ENCODE measurements around the gene CAMTA1.

CAMTA1 gene

DNA sequence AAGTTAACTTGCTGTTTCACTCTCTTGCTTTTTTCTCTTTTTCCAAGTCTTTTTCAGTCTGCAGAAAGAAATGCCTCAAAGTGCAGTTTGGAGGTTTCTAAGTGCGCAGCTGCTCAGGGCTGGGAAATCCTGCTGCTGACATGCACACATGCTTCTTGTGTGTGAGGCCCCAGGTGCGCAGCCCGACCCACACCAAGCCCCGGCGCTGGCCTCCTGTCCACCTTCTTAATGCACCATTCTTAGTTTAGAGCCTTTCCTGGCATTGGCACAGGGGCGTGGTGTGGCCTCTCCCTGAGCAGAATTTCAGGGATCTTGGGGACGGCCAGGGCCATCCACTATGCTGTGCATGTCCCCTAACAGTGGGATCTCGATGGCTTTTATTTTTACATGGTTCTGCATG is 315.2 kb downstream of the CAMTA1 start:
- DNase-seq (ENCODE audit: low read depth in 3 of 3, low spot score in 1 of 3): no peak

DNA sequence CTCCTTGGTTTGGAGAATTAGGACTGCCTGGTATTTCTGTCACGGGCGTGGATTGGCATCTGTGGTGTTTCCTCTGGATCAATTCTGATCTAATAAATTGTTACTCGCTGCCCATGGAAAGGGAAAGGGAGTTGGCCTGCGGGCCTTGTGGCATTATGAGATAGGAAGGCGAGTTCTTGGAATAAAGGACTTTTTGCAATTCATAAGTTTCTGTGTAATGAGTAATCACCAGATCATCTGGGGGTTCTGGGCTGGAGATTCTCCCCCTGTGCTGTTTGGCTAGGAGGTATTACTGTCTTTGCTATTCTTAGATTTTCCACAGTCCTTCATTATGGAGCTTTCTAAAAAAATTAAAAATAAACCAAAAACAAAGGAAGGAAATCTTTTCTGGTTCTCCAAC is 315.9 kb downstream of the CAMTA1 start:
- DNase-seq (ENCODE audit: low read depth in 3 of 3, low spot score in 1 of 3): no peak

DNA sequence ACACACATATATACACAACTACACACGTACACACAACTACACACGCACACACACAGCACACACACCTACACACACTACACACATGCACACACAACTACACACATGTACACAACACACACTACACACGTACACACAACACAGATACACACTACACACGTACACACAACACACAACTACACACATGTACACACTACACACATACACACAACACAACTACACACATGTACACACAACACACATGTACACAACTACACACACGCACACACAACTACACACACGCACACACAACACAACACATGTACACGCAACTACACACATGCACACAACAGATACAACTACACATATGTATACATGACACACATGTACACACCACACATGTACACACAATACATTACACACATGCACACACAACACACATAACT is 318.1 kb downstream of the CAMTA1 start:
- DNase-seq (ENCODE audit: low read depth in 3 of 3, low spot score in 1 of 3): no peak

DNA sequence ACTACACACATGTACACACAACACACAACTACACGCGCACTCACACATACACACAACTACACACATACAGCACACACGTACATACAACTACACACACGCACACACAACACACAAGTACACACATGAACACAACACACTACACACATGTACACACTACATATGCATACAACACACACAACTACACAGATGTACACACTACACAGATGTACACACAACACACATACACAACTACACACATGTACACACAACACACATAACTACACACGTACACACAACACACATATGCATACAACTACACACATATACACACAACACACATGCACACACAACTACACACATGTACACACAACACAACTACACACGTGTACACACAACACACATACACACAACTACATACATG is 318.6 kb downstream of the CAMTA1 start:
- no peak for DNase-seq (ENCODE audit: low read depth in 3 of 3, low spot score in 1 of 3)

DNA sequence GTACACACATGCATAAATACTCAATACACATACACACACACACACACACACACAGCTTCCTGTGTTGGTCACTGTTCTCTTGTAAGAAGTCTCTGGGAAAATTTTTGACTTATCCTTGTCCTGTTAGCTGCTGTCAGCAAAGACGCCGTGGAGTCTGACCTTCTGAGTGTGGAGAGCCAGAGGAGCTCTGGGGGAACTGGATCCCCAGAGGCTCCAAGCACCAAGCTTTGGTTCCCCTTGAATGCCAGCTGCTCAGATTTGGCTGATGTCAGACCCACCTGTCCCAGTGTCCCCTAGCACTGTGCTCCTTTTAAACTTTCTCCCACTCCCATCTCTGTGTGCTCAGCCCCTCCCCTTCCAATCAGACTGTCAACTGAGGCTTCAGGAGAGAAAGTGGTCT is 319.1 kb downstream of the CAMTA1 start:
- DNase-seq (ENCODE audit: low read depth in 3 of 3, low spot score in 1 of 3): no peak

DNA sequence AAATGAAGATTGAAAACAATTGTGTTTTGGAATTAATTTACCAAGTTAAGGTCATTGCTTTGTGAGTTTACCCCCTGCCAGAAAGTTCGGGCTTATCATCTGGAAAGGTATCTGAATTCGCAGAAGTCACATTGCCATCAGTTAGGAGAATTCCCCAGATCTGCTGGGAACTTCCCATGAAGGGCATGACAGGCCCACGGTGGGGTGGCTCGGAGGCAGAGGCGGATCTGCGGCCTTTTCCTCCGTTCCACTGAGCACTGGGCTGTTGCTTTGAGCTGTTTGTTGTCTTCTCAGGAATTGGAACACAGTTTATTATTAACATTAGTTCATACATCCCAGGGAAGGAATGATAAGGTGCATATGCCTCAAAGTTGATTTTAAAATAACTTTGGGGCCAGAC is 320.0 kb downstream of the CAMTA1 start:
- DNase-seq (ENCODE audit: low read depth in 3 of 3, low spot score in 1 of 3): no peak

DNA sequence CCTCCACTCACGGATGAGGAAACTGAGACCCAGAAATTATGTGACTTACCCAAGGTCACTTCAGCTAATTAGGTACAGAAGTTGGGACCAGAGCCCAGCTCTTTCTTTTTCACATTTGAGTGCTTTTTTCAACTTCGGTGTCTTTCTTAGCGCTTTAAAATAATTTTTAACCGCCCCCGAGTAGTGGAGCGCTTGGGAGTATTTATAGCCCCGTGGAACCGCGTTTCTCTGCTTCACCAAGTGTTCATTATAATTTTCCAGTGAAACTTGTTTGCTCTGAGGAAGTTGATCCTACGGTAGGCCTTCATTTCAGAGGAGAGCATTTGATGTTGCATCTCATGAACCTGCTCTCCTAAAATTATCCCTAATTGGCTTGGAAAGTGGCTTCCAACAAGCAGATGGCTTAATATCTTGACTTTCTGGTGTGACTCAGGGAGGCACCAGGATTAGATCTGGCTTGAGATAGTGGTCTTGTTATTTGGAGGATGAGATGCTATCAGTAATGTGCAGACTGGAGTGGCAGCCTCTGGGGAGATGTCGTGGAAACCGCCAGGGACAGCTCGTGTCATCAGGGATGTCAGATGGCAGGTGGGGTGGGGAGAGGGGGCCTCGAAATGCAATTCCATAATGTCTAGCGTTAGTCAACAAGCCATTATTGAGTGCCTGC is 321.3 kb downstream of the CAMTA1 start:
- DNase-seq (ENCODE audit: low read depth in 3 of 3, low spot score in 1 of 3): no peak

DNA sequence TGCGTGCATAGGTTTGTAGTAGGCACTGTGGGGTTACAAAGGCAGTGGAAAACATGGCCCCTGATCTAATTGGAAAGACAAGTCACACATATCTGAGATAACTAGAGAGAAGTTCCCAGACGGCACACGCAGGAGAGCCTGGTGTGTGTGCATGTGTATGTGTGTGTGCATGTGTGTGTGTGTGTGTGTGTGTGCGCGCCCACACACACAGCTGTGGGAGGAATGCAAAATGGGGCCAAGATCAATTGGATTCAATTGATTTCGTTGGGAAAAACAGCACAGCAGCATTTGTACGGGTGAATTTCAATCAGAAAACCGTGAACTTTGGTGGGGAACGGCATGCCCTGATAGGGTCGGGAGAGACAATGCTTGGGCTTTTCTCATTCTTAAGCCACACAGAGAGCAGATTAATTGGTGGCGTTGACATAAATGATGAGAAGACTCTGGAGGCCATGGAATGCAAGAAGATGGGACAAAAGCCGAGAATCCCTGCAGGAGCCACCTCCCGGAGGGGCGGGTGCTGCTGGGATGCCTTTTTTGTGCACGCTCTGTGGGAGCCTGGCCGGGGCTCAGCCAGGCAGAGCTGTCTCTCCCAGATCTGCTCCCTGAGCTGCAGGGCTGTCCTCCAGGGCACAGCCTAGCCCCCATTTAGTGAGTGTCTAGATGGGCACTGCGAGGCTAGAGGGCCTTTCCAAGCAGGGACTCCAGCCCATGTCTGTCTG is 322.0 kb downstream of the CAMTA1 start:
- no peak for DNase-seq (ENCODE audit: low read depth in 3 of 3, low spot score in 1 of 3)

DNA sequence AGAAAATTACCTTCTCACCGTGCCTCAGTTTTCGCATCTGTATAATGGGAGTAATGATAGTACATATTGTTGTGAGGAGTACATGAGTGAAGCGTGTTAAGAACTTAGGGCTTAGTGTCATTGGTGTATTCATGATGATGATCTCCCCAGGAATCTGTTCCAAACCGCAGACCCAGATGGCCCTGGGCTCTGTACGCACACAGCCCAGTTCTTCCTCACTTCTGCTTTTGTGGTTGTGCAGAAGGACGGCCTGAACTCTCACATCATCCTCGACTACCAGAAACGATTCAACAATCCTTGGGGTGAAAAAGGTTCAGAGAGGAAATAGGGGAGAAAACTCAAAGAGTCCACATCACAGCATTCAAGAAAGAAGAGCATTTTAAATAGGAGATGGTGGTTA is 323.0 kb downstream of the CAMTA1 start:
- DNase-seq (ENCODE audit: low read depth in 3 of 3, low spot score in 1 of 3): no peak

DNA sequence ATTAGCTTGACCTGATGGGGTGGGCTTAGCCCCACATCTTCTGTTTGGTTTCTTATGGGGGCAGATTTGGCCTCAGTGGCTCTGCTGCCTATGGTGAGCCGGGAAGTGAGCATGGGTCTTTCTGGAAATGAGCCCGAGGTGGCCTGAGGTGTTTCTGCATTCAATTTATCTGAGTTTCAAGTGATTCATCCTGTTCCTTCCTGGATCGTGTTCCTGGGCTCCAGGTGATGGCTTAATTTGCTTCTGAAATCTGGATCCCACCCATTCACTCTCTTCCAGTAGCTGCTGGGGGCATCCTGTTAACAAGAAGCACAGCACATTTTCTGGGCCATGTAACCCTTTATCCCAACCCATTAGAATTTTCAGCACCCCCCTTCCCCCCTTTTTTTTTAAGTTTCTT is 324.6 kb downstream of the CAMTA1 start:
- DNase-seq (ENCODE audit: low read depth in 3 of 3, low spot score in 1 of 3): no peak

DNA sequence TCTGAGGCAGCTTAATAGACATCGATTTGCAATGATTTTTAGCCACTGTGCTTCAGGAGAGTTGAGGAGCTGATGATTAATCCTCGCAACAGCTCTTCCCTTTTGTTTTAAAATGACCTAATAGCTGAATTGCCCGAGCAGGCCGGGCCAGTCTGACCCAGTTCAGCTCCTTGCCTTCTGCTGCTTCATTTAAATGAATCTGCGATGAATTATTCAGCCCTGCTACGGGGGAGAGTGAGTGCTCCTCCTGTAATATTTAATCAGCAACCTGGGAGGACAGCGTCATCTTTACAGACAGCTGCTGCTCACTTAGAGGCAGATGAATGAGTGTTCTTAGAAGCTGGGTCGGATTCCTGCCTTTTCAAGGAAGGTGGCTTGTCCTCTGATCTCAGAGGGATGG is 325.1 kb downstream of the CAMTA1 start:
- no peak for DNase-seq (ENCODE audit: low read depth in 3 of 3, low spot score in 1 of 3)

DNA sequence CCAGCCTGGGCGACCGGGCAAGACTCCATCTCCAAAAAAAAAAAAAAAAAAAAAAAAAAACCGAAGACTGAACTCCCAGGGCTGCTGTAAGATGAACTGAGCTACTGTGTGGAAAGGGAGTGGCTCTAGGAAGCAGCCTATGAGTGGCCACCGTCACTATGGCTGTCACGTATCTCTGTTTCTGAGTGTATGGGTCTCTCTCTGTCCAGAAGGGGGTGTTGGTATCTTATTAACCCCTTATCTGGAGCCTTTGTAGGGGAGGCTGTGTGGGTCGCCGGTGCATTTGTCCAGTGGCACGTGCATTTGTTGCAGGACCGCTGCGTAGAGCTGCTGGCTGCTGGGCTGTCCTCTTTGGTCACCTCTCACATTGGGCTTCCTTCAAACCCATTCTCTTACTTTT is 326.6 kb downstream of the CAMTA1 start:
- DNase-seq (ENCODE audit: low read depth in 3 of 3, low spot score in 1 of 3): no peak

DNA sequence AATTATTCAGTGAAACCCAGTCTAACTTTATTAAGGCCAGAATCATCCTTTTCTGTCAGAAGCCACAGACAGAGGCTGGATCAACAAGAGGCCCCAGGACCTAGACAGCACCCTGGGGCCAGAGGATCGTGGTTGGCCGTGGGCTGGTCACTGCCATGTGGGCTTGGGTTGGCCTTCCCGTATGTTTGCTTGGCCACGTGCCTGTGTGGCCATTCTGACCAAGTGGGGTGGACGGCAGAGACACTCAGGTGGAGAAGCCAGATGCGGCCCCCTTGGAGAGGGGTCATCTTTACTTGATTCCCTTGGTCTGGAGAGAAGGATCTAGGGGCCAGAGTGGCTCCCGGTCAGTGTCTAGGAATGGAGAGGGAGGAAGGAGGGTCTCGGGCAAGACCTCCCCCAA is 327.9 kb downstream of the CAMTA1 start:
- no peak for DNase-seq (ENCODE audit: low read depth in 3 of 3, low spot score in 1 of 3)

DNA sequence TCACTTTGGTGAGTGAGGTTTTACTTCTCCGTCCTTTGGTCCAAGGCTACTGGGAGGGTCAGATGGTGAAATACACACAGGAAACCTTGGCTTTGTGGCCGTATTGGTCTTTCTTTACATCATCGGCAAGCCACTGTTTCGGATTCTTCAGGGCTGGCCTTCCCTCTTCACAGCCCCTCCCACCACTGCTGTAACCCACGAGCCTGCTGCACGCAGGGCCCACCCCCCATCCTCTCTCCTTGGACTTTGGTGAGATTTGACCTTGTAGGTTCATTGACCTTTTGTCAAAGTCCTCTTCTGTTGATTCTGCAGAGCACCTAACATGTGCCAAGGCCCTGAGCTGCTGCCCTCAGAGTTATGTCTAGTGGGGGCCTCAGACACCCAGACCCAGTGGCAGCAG is 328.6 kb downstream of the CAMTA1 start:
- DNase-seq (ENCODE audit: low read depth in 3 of 3, low spot score in 1 of 3): no peak

DNA sequence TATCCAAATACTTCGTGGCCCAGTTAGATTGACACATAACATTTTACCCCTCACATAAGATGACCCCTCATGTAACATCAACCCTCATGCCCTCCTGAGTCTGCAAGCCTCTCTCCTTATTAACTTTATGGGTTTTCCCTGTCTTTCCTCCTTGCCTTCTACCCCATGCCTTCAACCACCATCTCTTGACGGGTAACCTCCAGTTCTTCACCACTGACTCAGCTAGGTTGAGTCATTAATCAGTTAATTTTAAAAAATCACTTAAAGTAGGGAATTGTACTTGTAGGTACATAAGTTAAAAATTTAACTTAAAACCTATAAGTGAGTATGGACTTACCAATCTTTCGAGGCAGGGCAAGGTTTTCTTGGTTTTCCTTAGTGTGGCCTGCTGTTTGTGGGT is 330.7 kb downstream of the CAMTA1 start:
- no peak for DNase-seq (ENCODE audit: low read depth in 3 of 3, low spot score in 1 of 3)

DNA sequence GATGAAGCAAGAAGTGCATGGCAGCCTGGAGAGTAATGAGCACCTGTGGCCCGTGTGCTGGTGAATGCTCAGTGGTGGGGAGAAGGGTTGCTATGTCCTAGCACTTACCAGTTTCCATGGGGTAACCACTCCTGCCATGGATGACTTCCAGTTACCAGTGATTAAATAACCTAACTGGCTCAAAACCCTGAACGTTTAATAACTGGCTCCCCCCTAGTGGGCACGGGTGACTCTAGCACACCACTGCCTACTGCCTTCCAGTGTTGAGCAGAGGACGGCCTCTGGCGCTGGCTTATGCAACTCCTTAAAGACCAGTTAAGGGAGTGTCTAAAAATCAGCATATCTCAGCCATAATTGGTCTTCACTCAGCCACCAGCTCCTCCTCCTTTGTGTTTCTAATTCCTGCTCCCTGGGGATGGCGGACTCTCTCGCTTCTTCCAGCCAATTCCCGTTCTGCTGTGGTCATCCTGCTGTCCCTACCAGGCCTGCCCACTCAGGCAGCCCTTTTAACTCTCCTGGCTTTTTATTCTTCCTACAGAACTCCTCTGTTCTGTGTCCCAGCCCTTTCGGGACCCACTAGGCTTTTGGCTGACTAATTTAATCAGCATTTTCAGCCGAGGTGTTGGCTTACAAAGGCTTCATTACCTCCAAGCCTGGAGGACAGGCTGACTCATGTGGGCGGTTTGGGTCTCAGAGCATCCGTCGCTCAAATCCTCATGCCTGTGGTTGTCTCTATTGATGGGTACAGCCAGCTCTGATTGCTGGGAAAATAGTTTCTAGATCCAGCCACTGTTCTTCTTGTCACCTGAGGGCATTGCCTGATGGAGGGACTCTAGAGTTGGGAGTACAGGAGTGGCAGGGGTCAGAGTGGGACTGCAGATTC is 332.4 kb downstream of the CAMTA1 start:
- DNase-seq (ENCODE audit: low read depth in 3 of 3, low spot score in 1 of 3): no peak

DNA sequence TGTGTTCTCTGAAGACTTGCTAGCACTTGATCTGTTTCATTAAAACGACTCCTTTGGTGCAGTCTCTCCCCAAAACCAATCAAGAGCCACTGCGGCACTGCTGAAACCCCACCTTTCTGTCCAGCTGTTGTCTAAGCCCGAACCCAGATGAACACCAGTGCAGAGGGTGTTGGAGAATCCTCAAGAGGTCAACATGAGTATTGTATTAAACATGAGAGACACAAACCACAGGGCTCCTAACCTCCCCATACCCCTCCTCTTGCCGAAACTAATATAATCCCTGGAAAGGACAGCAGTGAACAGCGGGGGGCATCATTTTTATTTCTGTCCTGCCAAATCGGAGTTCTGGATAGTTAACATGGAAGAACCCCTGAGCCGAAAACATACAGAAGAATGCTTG is 333.9 kb downstream of the CAMTA1 start:
- DNase-seq (ENCODE audit: low read depth in 3 of 3, low spot score in 1 of 3): no peak

DNA sequence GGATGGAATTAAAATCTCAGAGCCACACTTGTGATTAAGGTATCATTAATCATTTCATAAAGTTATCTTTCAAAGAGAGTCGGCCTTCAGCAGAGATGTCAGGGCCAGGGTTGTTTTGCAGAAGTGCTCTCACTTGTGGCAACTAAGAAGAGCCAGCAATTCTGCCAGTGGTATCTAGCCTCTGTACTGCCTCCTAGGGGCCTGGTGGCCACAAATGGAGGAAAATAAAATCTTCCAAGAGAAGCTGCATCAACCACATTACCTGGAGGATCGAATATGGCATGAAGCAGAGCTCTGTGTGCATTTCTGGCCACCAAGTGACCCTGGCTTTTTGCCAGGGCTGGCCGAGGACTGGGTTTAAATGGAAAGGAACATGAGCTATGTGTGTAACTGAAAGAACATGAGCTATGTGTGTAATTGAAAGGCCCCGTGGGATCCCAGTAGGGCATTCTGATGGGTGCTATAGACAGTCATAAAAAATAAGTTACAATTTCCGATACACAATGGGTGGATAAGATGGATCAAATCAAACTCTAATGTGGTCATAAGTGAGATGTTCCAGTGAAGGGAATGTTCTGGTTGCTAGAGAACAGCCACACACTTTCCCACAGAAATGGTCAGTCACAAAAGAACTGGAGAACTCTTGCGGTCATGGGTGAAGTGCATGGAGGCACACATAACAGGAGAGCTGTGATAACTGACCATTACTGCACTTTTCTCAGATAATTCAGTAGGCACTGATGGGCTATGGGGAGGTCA is 335.8 kb downstream of the CAMTA1 start:
- DNase-seq (ENCODE audit: low read depth in 3 of 3, low spot score in 1 of 3): no peak

DNA sequence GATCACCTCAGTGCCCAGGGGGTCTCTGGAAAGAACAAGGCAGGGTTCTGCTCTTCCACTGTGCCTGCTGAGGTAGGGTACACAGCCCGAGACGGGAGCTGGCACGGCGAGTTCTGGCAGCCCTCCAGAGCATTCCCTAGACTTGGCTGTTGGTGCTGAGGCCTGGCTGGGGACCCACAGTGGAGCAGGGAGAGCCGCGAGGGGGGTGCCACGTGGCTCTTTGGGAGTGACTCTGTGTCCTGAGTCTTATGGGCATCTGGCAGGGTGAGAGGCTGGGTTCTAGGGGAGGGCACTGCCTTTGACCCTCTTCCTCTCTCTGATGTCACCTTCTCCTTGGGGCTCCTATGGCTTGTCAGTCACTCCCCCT is 336.4 kb downstream of the CAMTA1 start:
- DNase-seq (ENCODE audit: low read depth in 3 of 3, low spot score in 1 of 3): no peak

DNA sequence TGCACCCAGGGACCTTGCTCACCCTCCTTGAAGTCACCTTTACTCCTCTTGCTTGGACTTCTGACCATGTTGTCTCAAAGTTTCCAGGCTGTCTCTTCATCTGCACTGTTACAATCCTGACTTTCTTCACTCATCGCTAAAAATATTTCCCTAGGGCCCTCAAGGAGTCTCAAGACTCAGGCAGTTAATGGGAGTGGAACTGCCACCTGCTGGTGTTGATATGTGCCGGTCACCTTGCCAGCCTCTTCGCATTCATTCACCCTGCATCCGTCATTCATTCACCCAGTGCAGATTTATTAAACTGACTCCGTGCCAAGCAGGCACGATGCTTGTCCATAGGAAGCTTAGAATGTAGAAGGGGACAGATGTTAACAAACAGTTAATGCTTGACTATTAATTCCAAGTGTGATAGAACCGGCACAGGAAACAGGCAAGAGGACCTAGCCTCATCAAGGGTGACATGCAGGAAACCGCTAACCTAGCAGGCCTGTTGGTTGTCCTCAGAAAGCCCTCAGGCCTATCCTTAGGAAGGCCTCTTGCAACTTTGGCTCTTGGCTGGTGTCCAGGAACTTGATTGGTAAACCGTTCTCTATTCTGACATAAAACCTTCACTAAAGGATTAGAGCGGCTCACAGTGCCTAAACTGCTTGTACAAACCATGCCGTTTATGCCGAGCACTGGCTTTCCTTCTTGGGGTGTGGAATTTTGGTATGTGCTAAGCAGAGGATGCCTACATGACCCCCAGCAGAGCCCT is 342.2 kb downstream of the CAMTA1 start:
- no peak for DNase-seq (ENCODE audit: low read depth in 3 of 3, low spot score in 1 of 3)

DNA sequence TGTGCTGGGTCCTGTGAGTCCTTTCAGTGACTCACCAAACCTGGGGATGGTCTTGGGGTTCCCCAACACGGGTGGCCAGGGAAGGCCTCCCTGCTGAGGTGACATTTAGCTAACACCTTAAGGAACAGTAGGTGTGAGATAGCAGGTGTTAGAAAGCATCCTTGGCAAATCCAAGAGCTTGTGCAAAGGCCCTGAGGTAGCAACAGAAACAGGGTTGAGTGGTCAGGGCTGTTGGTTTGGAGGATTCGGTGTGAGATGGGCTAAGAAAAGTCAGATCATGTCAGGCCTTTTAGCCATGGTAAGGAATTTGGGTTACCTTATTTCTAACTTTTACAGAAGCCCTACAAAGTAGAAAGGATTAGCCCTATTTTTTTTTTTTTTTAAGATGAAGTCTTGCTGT is 343.0 kb downstream of the CAMTA1 start:
- DNase-seq (ENCODE audit: low read depth in 3 of 3, low spot score in 1 of 3): no peak

Data from stimulated activated CD4-positive, alpha-beta T cell treated with anti-CD3 and anti-CD28 coated beads, TNF-alpha, amount 100 ng/mL, for 1 hour (primary cell).